A549 treated with RU486 at 1 μM for 4 hours (cell line): ENCODE data around the gene TMED6. TPM values are rescaled to one million over a fixed set of nuclear protein-coding genes. Genes with fewer than 3 reads are reported as not detected.

Experiments used
- total RNA-seq: library from RNA; stranded (reverse); fragments of 200-300 nt; extraction: Qiagen RNA extraction; gene quantifications from 5 replicates; pipeline ENCODE4 v1.2.3, GENCODE V29; 2022; ENCODE audit warnings: low read depth

TMED6 gene
- not detected in 5 replicates for total RNA-seq

GRCh38 chr16:69351309-69352027, at the start of gene TMED6:
TMED6 (minus strand) TSS chr16:69351786; CDS start chr16:69351753, 33 bp downstream.

GRCh38 chr16:69339289-69340094, 12.1 kb downstream of the TMED6 start, which contains the start of the genes COG8 and NIP7:
COG8 (minus strand) TSS chr16:69339564; CDS start chr16:69339552, 12 bp downstream.
NIP7 (plus strand) TSS chr16:69339772; CDS start chr16:69339830, 58 bp downstream.

GRCh38 chr16:69330286-69331109, 21.1 kb downstream of the TMED6 start, which contains the start of gene PDF:
PDF (minus strand) TSS chr16:69330588; CDS start chr16:69330570, 18 bp downstream.

GRCh38 chr16:69310653-69311532, 40.7 kb downstream of the TMED6 start, which contains the start of gene VPS4A:
VPS4A (plus strand) TSS chr16:69311350; CDS start chr16:69311512, 162 bp downstream.

Other genes starting within 250 kb of the TMED6 start
- gene HAS3, start 246.1 kb downstream of the TMED6 start, total RNA-seq = 38.9 to 59.6 TPM (median 52.0 TPM) in 5 replicates
- gene CHTF8, start 219.2 kb downstream of the TMED6 start, total RNA-seq = 106 to 134 TPM (median 125 TPM) in 5 replicates
- gene UTP4, start 219.1 kb downstream of the TMED6 start, total RNA-seq = 85.6 to 97.9 TPM (median 88.6 TPM) in 5 replicates
- gene SNTB2, start 164.6 kb downstream of the TMED6 start, total RNA-seq = 5.1 to 7.1 TPM (median 6.9 TPM) in 5 replicates
- gene VPS4A, start 40.4 kb downstream of the TMED6 start, total RNA-seq = 30.4 to 33.1 TPM (median 30.6 TPM) in 5 replicates
- 22.7 to 49.0 TPM (median 40.1 TPM) in 5 replicates for gene PDF, start 21.2 kb downstream of the TMED6 start, total RNA-seq
- gene COG8, start 12.2 kb downstream of the TMED6 start, total RNA-seq = 19.8 to 27.3 TPM (median 25.6 TPM) in 5 replicates
- gene NIP7, start 12.0 kb downstream of the TMED6 start, total RNA-seq = 50.6 to 76.3 TPM (median 58.4 TPM) in 5 replicates
- gene TERF2, start 34.2 kb upstream of the TMED6 start, total RNA-seq = 20.3 to 28.6 TPM (median 22.7 TPM) in 5 replicates
- 195 to 237 TPM (median 215 TPM) in 5 replicates for gene CYB5B, start 72.8 kb upstream of the TMED6 start, total RNA-seq
- 2.4 to 7.7 TPM (median 7.5 TPM) in 5 replicates for gene NFAT5, start 214.2 kb upstream of the TMED6 start, total RNA-seq